WERI-Rb-1 (cell line): ENCODE results near the gene SYNE2.

Experiments
- DNase-seq: peaks from one replicate; pipeline ENCODE4 v3.0.0-alpha.2; 2020
- H3K27ac ChIP-seq: fragments of 250-450 bp; sonication (Bioruptor Pico); 2 replicates; pipeline ENCODE4 v1.5.1; 2020; ENCODE audit warnings: mild to moderate bottlenecking, moderate library complexity
- H3K27me3 ChIP-seq: fragments of 250-450 bp; sonication (Bioruptor Pico); 2 replicates; pipeline ENCODE4 v1.5.1; 2021; ENCODE audit warnings: mild to moderate bottlenecking, low read depth, moderate library complexity; ENCODE audit not compliant: insufficient read depth, severe bottlenecking
- H3K36me3 ChIP-seq: fragments of 250-450 bp; sonication (Bioruptor Pico); 2 replicates; pipeline ENCODE4 v1.5.1; 2020; ENCODE audit warnings: mild to moderate bottlenecking, moderate library complexity
- H3K4me3 ChIP-seq: 2 replicates; pipeline ENCODE4 v1.5.1; 2011; ENCODE audit warnings: low read depth, mild to moderate bottlenecking, control low read depth, low read length
- H3K9me3 ChIP-seq: fragments of 250-450 bp; sonication (Bioruptor Pico); 2 replicates; pipeline ENCODE4 v1.5.1; 2021; ENCODE audit warnings: mild to moderate bottlenecking, moderate library complexity; ENCODE audit not compliant: severe bottlenecking
- CTCF ChIP-seq: IDR thresholded peaks from 2 replicates; pipeline ENCODE4 v1.5.1; 2011; ENCODE audit warnings: low read depth, mild to moderate bottlenecking, control low read depth, inconsistent platforms, low read length

The SYNE2 gene

GRCh38 chr14:63895510-63895909 lies 42.7 kb downstream of the SYNE2 start:
- DNase-seq: no peak
- no peak overlapping the region for H3K4me3 ChIP-seq

GRCh38 chr14:63896278-63896720 lies 43.5 kb downstream of the SYNE2 start:
- Histone ChIP-seq H3K27me3 (no peaks in the 10 kb centered on the region), H3K4me3 (no peak overlapping the region), H3K9me3 (no peaks in the 10 kb centered on the region), H3K27ac (no peak overlapping the region), H3K36me3 (no peaks in the 10 kb centered on the region)
- no peak for DNase-seq
- no peak for TF ChIP-seq CTCF

More at GRCh38 chr14:63895510-63895909, 42.7 kb downstream of the SYNE2 start:
- H3K9me3 ChIP-seq: no peaks in the 10 kb centered on the region
- H3K36me3 ChIP-seq: no peaks in the 10 kb centered on the region
- no peaks in the 10 kb centered on the region for H3K27me3 ChIP-seq
- H3K27ac ChIP-seq: no peak overlapping the region
- no peak for TF ChIP-seq CTCF

- Histone ChIP-seq H3K27me3 (no peaks in the 10 kb centered on the region), H3K4me3 (no peak overlapping the region), H3K36me3 (no peaks in the 10 kb centered on the region), H3K27ac (no peak overlapping the region), H3K9me3 (no peaks in the 10 kb centered on the region)
- TF ChIP-seq CTCF: no peak
- no peak for DNase-seq
Measured at GRCh38 chr14:63897721-63898163, 44.9 kb downstream of the SYNE2 start.

- Histone ChIP-seq H3K27ac (no peak overlapping the region), H3K4me3 (no peak overlapping the region), H3K36me3 (no peaks in the 10 kb centered on the region), H3K27me3 (no peaks in the 10 kb centered on the region), H3K9me3 (no peaks in the 10 kb centered on the region)
- TF ChIP-seq CTCF: no peak
- DNase-seq: no peak
Measured at GRCh38 chr14:63899953-63900352, 47.1 kb downstream of the SYNE2 start.

- DNase-seq: no peak
- TF ChIP-seq CTCF: no peak
- Histone ChIP-seq H3K9me3 (no peaks in the 10 kb centered on the region), H3K4me3 (no peak overlapping the region), H3K27me3 (no peaks in the 10 kb centered on the region), H3K27ac (no peak overlapping the region), H3K36me3 (no peaks in the 10 kb centered on the region)
Measured at GRCh38 chr14:63901434-63902085, 48.8 kb downstream of the SYNE2 start.
